CD4-positive, alpha-beta T cell (primary cell): ENCODE measurements around the gene ASIC3. TPM values are rescaled to one million over a fixed set of nuclear protein-coding genes. Genes with fewer than 3 reads are reported as not detected.

Source experiments
- ATAC-seq: fragments of 200-7000 bp; cut with Tn5 transposase; one replicate; pipeline ENCODE4 v1.10.0; 2022; ENCODE audit warnings: mild to moderate bottlenecking; ENCODE audit not compliant: poor library complexity
- CTCF ChIA-PET: fragments of 350-600 bp; sonication (Branson Sonifier 250); formaldehyde crosslinking; loops from one replicate; lab custom pipeline; 2021; ENCODE audit warnings: antibody characterized with exemption, inconsistent platforms; lab: Charles Lee
- POLR2A ChIA-PET: fragments of 350-600 bp; sonication (Branson Sonifier 250); formaldehyde crosslinking; loops from one replicate; lab custom pipeline; 2021; ENCODE audit warnings: antibody characterized with exemption, inconsistent platforms; lab: Charles Lee
- DNase-seq, 14 experiments: peaks; one replicate each; pipeline ENCODE4 v3.0.0-alpha.2; 2013 to 2020; ENCODE audit warnings: mixed read lengths in 2 of 14
- H3K27ac ChIP-seq, 2 donors: one replicate each; pipeline versions ENCODE4 v1.5.1 to v1.7.0; 2013; ENCODE audit warnings: low read length in 2 of 2, low read depth in 1 of 2, mild to moderate bottlenecking in 1 of 2
- H3K27me3 ChIP-seq, 2 experiments: 1 replicate in 1 of 2; 2 replicates in 1 of 2; pipeline versions ENCODE4 v1.6.1 to v1.7.0; 2013; ENCODE audit warnings: low read length in 2 of 2, control low read depth in 1 of 2, mild to moderate bottlenecking in 1 of 2, moderate library complexity in 1 of 2; ENCODE audit not compliant: insufficient read depth in 2 of 2, control insufficient read depth in 1 of 2
- H3K36me3 ChIP-seq: one replicate; pipeline ENCODE4 v1.6.1; 2013; ENCODE audit warnings: low read length, control low read depth; ENCODE audit not compliant: insufficient read depth
- H3K4me1 ChIP-seq: one replicate; pipeline ENCODE4 v1.6.1; 2013; ENCODE audit warnings: low read length, control low read depth; ENCODE audit not compliant: insufficient read depth
- H3K4me3 ChIP-seq: one replicate; pipeline ENCODE4 v1.5.1; 2013; ENCODE audit warnings: mild to moderate bottlenecking, low read length, moderate library complexity
- H3K9me3 ChIP-seq, 2 experiments: 1 replicate in 1 of 2; 2 replicates in 1 of 2; pipeline versions ENCODE4 v1.6.1 to v1.7.0; 2013; ENCODE audit warnings: low read length in 2 of 2, mild to moderate bottlenecking in 2 of 2, control low read depth in 1 of 2, moderate library complexity in 1 of 2; ENCODE audit not compliant: control insufficient read depth in 1 of 2, insufficient read depth in 1 of 2
- H3K27ac Mint-ChIP-seq: one replicate; pipeline ENCODE4 v1.8.0; 2020; ENCODE audit warnings: mixed read lengths
- H3K27me3 Mint-ChIP-seq: one replicate; pipeline ENCODE4 v1.8.0; 2021; ENCODE audit warnings: mixed read lengths
- H3K36me3 Mint-ChIP-seq: one replicate; pipeline ENCODE4 v1.8.0; 2021; ENCODE audit warnings: low read depth, mixed read lengths
- H3K4me1 Mint-ChIP-seq: one replicate; pipeline ENCODE4 v1.8.0; 2021; ENCODE audit warnings: low read depth, mixed read lengths
- H3K4me3 Mint-ChIP-seq: one replicate; pipeline ENCODE4 v1.8.0; 2020; ENCODE audit warnings: mild to moderate bottlenecking, mixed read lengths
- H3K9me3 Mint-ChIP-seq: one replicate; pipeline ENCODE4 v1.8.0; 2020; ENCODE audit warnings: mixed read lengths
- intact Hi-C, 2 experiments: fragments of 100-400 bp; cut with DNase I in 1 of 2; cut with micrococcal nuclease in 1 of 2; formaldehyde crosslinking; loops; one replicate each; pipeline versions ENCODE4 v1.15.1 to v1.9.0; 2023 to 2025; cut with DNase I, micrococcal nuclease
- total RNA-seq, 174 experiments: library from RNA in 2 of 174; stranded (reverse) in 2 of 174; gene quantifications; one replicate each; pipeline ENCODE4 v1.2.3 and lab custom pipeline; 2021 to 2026
- TF ChIP-seq, protein P1 (sequence below): fragments of 200-600 bp; IDR thresholded peaks from one replicate; pipeline ENCODE4 v1.8.0; 2022; ENCODE audit warnings: antibody characterized with exemption, mild to moderate bottlenecking

Gene ASIC3
- total RNA-seq, 2 experiments from 2014 or later, result 13.8 to 15.2 TPM

DNA sequence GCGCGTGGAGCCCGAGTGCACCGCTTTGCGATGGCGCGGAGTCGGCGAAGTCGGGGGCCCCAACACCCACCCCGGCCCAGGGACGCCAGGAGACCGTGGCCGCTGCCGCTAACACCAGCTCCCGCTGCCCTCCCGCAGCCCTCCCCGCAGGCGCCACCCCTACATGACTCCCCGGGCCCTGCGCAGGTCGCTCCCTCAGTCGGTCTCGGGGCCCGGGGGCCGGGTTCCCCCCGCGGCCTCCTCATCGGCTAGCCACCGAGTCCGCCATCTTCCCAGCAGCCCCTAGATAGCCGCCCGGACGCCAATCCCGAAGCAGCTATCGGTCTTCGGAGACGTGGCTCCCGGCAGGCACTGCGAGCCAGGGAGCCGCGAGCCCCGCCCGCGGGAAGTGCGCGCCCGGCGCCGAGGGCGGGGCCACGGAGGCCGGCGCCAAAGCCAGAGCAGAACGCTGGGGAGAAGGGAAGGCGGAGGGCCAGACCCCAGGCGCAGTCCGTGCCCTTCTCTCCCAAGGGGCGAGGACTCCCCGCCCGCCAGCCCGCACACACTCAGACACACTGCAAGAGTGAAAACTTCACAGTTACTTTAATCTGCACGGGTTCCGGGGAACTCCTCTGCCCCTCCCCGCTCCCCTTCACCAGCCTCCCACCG lies 32.3 kb downstream of the ASIC3 start, which contains the start of gene FASTK:
FASTK (minus strand) TSS at position 288 of the 648 bp plus-strand sequence; CDS start at position 245, 43 bp downstream.
- Mint-ChIP-seq H3K27me3 (peaks cover 4% of the 10 kb centered on the region), H3K9me3 (no peaks in the 10 kb centered on the region), H3K4me3 (peak within 1 kb of the TSS; percentile 92), H3K36me3 (peaks cover 23% of the 10 kb centered on the region), H3K4me1 (peaks cover 45% of the 10 kb centered on the region), H3K27ac (peak within 1 kb of the TSS; percentile 85)
- ATAC-seq, result peak; percentile 63
- H3K27me3 ChIP-seq, result no peaks in the 10 kb centered on the region
- H3K4me1 ChIP-seq, result peaks cover 52% of the 10 kb centered on the region
- H3K9me3 ChIP-seq, result no peaks in the 10 kb centered on the region
- peak within 1 kb of the TSS; percentile 77 to 92 for H3K27ac ChIP-seq
- H3K36me3 ChIP-seq, result peaks cover 21% of the 10 kb centered on the region
- intact Hi-C loops, result loop anchor here (1.0 to 10.0 kb wide), 5 partner anchors 21 to 1368 kb away; partner anchors contain the start of genes ABCB8 (in 1 of the 2), KCNH2 (in 1 of the 2), SLC4A2 (in 1 of the 2) and ZNF862 (in 1 of the 2)
- peak within 1 kb of the TSS; percentile 98 for H3K4me3 ChIP-seq
- CTCF ChIA-PET, result no interaction called here
- DNase-seq, result peak; percentile 73 to 95 (median 85)
- TF ChIP-seq, protein P1, sequence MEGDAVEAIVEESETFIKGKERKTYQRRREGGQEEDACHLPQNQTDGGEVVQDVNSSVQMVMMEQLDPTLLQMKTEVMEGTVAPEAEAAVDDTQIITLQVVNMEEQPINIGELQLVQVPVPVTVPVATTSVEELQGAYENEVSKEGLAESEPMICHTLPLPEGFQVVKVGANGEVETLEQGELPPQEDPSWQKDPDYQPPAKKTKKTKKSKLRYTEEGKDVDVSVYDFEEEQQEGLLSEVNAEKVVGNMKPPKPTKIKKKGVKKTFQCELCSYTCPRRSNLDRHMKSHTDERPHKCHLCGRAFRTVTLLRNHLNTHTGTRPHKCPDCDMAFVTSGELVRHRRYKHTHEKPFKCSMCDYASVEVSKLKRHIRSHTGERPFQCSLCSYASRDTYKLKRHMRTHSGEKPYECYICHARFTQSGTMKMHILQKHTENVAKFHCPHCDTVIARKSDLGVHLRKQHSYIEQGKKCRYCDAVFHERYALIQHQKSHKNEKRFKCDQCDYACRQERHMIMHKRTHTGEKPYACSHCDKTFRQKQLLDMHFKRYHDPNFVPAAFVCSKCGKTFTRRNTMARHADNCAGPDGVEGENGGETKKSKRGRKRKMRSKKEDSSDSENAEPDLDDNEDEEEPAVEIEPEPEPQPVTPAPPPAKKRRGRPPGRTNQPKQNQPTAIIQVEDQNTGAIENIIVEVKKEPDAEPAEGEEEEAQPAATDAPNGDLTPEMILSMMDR, result no peak
- POLR2A ChIA-PET, result interaction anchor here (0.6 to 1.6 kb wide), 7 partner anchors 9 to 105 kb away, joined by 3 to 15 read pairs (median 3); partner anchors contain the start of genes ABCB8, CDK5 and SLC4A2

DNA sequence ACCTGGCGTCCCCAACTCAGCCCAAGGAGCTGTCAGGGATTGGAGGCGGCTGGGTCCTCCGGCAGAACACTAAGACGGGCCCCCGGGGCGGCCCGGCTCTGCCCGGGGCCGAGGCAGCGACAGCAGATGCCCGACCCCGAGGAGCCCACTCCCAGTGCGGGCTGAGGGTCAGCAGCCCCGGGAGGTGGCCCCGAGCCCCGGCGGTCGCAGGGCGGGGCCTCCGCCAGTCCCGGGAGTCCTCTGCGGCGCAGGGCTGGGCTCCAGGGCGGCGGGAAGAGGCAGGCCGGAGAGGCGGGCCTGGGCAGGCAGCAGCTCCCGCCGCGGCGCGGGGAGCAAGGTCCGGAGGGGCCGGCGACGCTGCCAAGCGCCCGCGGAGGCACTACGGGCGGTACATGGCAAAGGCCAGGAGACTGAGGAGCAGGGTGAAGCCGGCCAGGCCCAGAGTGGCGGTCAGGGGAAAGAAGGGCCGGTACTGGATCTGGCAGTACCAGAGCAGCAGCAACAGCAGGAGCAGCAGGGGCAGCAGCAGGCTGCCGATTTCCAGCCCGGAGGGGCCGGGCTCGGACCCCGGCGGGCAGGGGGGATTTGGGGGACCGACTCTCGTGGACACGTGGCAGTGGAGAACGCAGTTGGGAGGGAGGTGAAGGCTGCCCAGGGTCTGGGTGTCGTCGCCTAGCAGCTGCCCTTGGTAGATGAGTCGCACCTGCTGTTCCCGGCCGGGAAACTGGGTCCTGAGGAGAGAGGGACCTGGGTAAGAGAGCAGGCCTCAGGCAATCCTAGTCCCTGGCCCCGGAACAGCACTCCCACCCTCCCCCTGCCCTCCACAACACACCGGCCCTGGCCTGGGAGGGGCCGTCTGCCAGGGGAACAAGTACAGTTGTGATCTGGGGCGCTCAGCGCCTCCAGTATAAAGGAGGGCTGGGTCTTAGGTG lies 33.1 kb downstream of the ASIC3 start:
- H3K9me3 ChIP-seq, result no peaks in the 10 kb centered on the region
- H3K27ac ChIP-seq, result peak overlapping the region; percentile 77 to 92
- H3K36me3 ChIP-seq, result peaks cover 14% of the 10 kb centered on the region
- Mint-ChIP-seq H3K4me3 (peak overlapping the region; percentile 92), H3K4me1 (peaks cover 48% of the 10 kb centered on the region), H3K9me3 (no peaks in the 10 kb centered on the region), H3K27ac (peak overlapping the region; percentile 85), H3K36me3 (peaks cover 18% of the 10 kb centered on the region), H3K27me3 (peaks cover 4% of the 10 kb centered on the region)
- TF ChIP-seq, protein P1, result no peak
- DNase-seq (peak in 1 of 14 experiments; percentile 53), ATAC-seq (no peak)
- POLR2A ChIA-PET, result interaction anchor here (0.7 to 1.6 kb wide), 7 partner anchors 8 to 106 kb away, joined by 3 to 15 read pairs (median 5); partner anchors contain the start of genes ABCB8, CDK5 and SLC4A2
- intact Hi-C loops, result loop anchor here in 1 of 2 experiments (5.0 to 10.0 kb wide), 3 partner anchors 107 to 1369 kb away; partner anchors contain the start of genes KCNH2 and ZNF862
- no peaks in the 10 kb centered on the region for H3K27me3 ChIP-seq
- H3K4me1 ChIP-seq, result peaks cover 56% of the 10 kb centered on the region
- peak overlapping the region; percentile 98 for H3K4me3 ChIP-seq
- CTCF ChIA-PET, result no interaction called here
